Activated CD8-positive, alpha-beta memory T cell treated with anti-CD3 and anti-CD28 coated beads for 4 hours (primary cell): ENCODE results near the gene TMEM185B.
"Not testable (repeated sequence)": the region's sequence is repeated elsewhere in the genome, so short reads cannot be mapped to it uniquely, and the experiment has no call there.

Source experiments
- DNase-seq, 2 donors: peaks; one replicate each; pipeline ENCODE4 v3.0.0-alpha.2; 2020; ENCODE audit warnings: low read depth in 2 of 2

TMEM185B gene

GRCh38 chr2:120206022-120206581 lies 17.1 kb downstream of the TMEM185B start:
- DNase-seq = no peak

GRCh38 chr2:120204945-120205670 lies 18.1 kb downstream of the TMEM185B start:
- DNase-seq = no peak

- DNase-seq = no peak
These were observed 18.8 kb downstream of the TMEM185B start for GRCh38 chr2:120204417-120204816.

- no peak for DNase-seq
These were observed 19.2 kb downstream of the TMEM185B start for GRCh38 chr2:120204022-120204405.

- DNase-seq = no peak
These were observed 19.8 kb downstream of the TMEM185B start for GRCh38 chr2:120203251-120204021.

GRCh38 chr2:120199817-120200459 lies 23.3 kb downstream of the TMEM185B start:
- not testable (repeated sequence) for DNase-seq

- DNase-seq = no peak
These were observed 27.6 kb downstream of the TMEM185B start for GRCh38 chr2:120195553-120195952.

- no peak for DNase-seq
These were observed 30.9 kb downstream of the TMEM185B start for GRCh38 chr2:120192280-120192679.

- DNase-seq = no peak
These were observed 34.0 kb downstream of the TMEM185B start for GRCh38 chr2:120189189-120189588.

- no peak for DNase-seq
These were observed 41.1 kb downstream of the TMEM185B start for GRCh38 chr2:120182019-120182560.

- no peak for DNase-seq
These were observed 43.1 kb downstream of the TMEM185B start for GRCh38 chr2:120180066-120180465.

- no peak for DNase-seq
These were observed 43.8 kb downstream of the TMEM185B start for GRCh38 chr2:120179396-120179795.

GRCh38 chr2:120177973-120178372 lies 45.2 kb downstream of the TMEM185B start:
- DNase-seq = no peak

GRCh38 chr2:120177001-120177621 lies 46.1 kb downstream of the TMEM185B start:
- DNase-seq = peak; percentile 61 to 65

GRCh38 chr2:120176526-120176925 lies 46.7 kb downstream of the TMEM185B start:
- no peak for DNase-seq

- no peak for DNase-seq
These were observed 48.1 kb downstream of the TMEM185B start for GRCh38 chr2:120174963-120175581.
